HepG2 (cell line): ENCODE data around the gene INPP5K. TPM values are rescaled to one million over a fixed set of nuclear protein-coding genes. Genes with fewer than 3 reads are reported as not detected.

Experiments used
- AKNA ChIP-seq: sonication (generic); formaldehyde crosslinking; IDR thresholded peaks from 2 replicates; pipeline ENCODE4 v1.4.0; 2020; ENCODE audit warnings: missing genetic modification reagents, borderline replicate concordance
- DNMT3B ChIP-seq: conservative IDR thresholded peaks from 2 replicates; pipeline ENCODE4 v1.6.1; 2016; ENCODE audit warnings: missing biosample characterization, control low read depth
- GPN1 ChIP-seq: sonication (generic); formaldehyde crosslinking; IDR thresholded peaks from 2 replicates; pipeline ENCODE4 v1.5.1; 2020; ENCODE audit warnings: missing genetic modification reagents, borderline replicate concordance
- HNF4G ChIP-seq, 2 experiments: sonication (generic) in 1 of 2; formaldehyde crosslinking in 1 of 2; IDR thresholded peaks; 2 replicates each; pipeline versions ENCODE4 v1.4.0 to v1.6.1; 2011 to 2020; ENCODE audit warnings: borderline replicate concordance in 2 of 2, low read depth in 2 of 2, mild to moderate bottlenecking in 2 of 2, low read length in 1 of 2, missing genetic modification reagents in 1 of 2, moderate library complexity in 1 of 2
- NFRKB ChIP-seq: fragments of 450-650 bp; IDR thresholded peaks from 2 replicates; pipeline ENCODE4 v1.6.1; 2017
- RFXAP ChIP-seq: sonication (generic); formaldehyde crosslinking; IDR thresholded peaks from 2 replicates; pipeline ENCODE4 v1.4.0; 2020; ENCODE audit warnings: missing genetic modification reagents, borderline replicate concordance
- SMYD3 ChIP-seq: sonication (generic); formaldehyde crosslinking; IDR thresholded peaks from 2 replicates; pipeline ENCODE4 v1.8.1; 2023; ENCODE audit warnings: mild to moderate bottlenecking, missing genetic modification reagents
- ZBTB49 ChIP-seq: sonication (generic); formaldehyde crosslinking; IDR thresholded peaks from 2 replicates; pipeline ENCODE4 v1.4.0; 2020; ENCODE audit warnings: missing genetic modification reagents, borderline replicate concordance
- ZNF317 ChIP-seq: sonication (generic); formaldehyde crosslinking; IDR thresholded peaks from 2 replicates; pipeline ENCODE4 v1.5.0; 2020; ENCODE audit warnings: mild to moderate bottlenecking, missing genetic modification reagents
- ZNF550 ChIP-seq: sonication (generic); formaldehyde crosslinking; IDR thresholded peaks from 2 replicates; pipeline ENCODE4 v1.4.0; 2020; ENCODE audit warnings: mild to moderate bottlenecking, missing genetic modification reagents, borderline replicate concordance
- ZNF646 ChIP-seq: sonication (generic); formaldehyde crosslinking; IDR thresholded peaks from 2 replicates; pipeline ENCODE4 v1.9.0; 2021; ENCODE audit warnings: mild to moderate bottlenecking, missing genetic modification reagents
- ZNF841 ChIP-seq: sonication (generic); formaldehyde crosslinking; IDR thresholded peaks from 2 replicates; pipeline ENCODE4 v1.8.1; 2023; ENCODE audit warnings: missing genetic modification reagents, borderline replicate concordance
- ZUFSP ChIP-seq: sonication (generic); formaldehyde crosslinking; IDR thresholded peaks from 2 replicates; pipeline ENCODE4 v1.9.0; 2021; ENCODE audit warnings: missing genetic modification reagents, mild to moderate bottlenecking, borderline replicate concordance
- polyA plus RNA-seq, 8 experiments: library from polyadenylated mRNA; depleted of rRNA in 3 of 8; stranded (reverse) in 7 of 8; unstranded in 1 of 8; fragments of >200 nt; fragmentation: Illumina TruSeq in 4 of 8; extraction: Trizol in 4 of 8; gene quantifications; 2 replicates each; pipeline versions ENCODE4 v1.2.1 to v1.2.3, GENCODE V29; 2011 to 2016; ENCODE audit warnings: low read depth in 4 of 8, missing spikeins in 1 of 8, mixed read lengths in 1 of 8; ENCODE audit not compliant: insufficient read depth in 1 of 8
- total RNA-seq, 5 experiments: library from RNA; depleted of rRNA; stranded (reverse); fragments of >200 nt; fragmentation: Illumina TruSeq; extraction: Trizol; gene quantifications; 2 replicates each; pipeline ENCODE4 v1.2.3, GENCODE V29; 2016; ENCODE audit warnings: low read depth in 1 of 5

INPP5K gene
- total and polyA plus RNA-seq, 2 of the 13 experiments (the other 11 are each of a cell fraction or from before 2014, with no cell fraction given) = 4.8 to 9.6 TPM

GRCh38 chr17:1467898-1468492 is 48.4 kb downstream of the INPP5K start (continued):
- TF ChIP-seq AKNA = no peak
- TF ChIP-seq ZBTB49 (CRISPR knock-in tag) = no peak
- no peak for TF ChIP-seq ZNF550
- TF ChIP-seq NFRKB = no peak
- TF ChIP-seq RFXAP (CRISPR knock-in tag) = peak; percentile 55; the same call in 1 of the 2 replicates
- TF ChIP-seq ZNF841 (CRISPR knock-in tag) = no peak
- TF ChIP-seq ZNF646 = no peak
- no peak for TF ChIP-seq DNMT3B
- no peak for TF ChIP-seq GPN1 (CRISPR knock-in tag)
- peak; percentile 94 for TF ChIP-seq HNF4G (IDR thresholded peaks at IDR 0.05; ENCODE audit: borderline replicate concordance, low read depth, low read length)
- TF ChIP-seq HNF4G (CRISPR knock-in tag; IDR thresholded peaks at IDR 0.05; ENCODE audit: borderline replicate concordance, low read depth) = peak; percentile 46; the same call in 1 of the 2 replicates
- TF ChIP-seq ZUFSP (CRISPR knock-in tag) = no peak
- TF ChIP-seq ZNF317 (CRISPR knock-in tag) = no peak
- TF ChIP-seq SMYD3 (CRISPR knock-in tag) = no peak
